ENCODE results near the gene PLOD3.

DNA sequence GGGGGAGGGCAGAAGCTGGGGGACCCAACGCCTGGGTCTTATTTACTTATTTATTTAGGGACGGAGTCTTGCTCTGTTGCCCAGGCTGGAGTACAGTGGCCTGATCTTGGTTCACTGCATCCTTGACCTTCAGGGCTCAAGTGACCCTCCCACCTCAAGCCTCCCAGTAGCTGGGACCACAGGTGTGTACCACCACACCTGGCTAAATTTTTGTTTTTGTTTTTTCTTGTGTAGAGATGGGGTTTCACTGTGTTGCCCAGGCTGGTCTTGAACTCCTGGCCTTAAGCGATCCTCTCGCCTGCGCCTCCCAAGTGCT is 14.8 kb downstream of the PLOD3 start:
- TF ChIP-seq, protein P1, sequence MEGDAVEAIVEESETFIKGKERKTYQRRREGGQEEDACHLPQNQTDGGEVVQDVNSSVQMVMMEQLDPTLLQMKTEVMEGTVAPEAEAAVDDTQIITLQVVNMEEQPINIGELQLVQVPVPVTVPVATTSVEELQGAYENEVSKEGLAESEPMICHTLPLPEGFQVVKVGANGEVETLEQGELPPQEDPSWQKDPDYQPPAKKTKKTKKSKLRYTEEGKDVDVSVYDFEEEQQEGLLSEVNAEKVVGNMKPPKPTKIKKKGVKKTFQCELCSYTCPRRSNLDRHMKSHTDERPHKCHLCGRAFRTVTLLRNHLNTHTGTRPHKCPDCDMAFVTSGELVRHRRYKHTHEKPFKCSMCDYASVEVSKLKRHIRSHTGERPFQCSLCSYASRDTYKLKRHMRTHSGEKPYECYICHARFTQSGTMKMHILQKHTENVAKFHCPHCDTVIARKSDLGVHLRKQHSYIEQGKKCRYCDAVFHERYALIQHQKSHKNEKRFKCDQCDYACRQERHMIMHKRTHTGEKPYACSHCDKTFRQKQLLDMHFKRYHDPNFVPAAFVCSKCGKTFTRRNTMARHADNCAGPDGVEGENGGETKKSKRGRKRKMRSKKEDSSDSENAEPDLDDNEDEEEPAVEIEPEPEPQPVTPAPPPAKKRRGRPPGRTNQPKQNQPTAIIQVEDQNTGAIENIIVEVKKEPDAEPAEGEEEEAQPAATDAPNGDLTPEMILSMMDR (IDR thresholded peaks at IDR 0.05; ENCODE audit: control extremely low read depth in 1 of 3, insufficient read depth in 1 of 3, low read depth in 1 of 3, low read length in 3 of 3), result no peak
- TF ChIP-seq JUND (IDR thresholded peaks at IDR 0.05; ENCODE audit: low read length) (no peak), POLR2A (IDR thresholded peaks at IDR 0.05; ENCODE audit: control extremely low read depth in 1 of 2, low read depth in 2 of 2, low read length in 2 of 2) (no peak), EZH2 (IDR thresholded peaks at IDR 0.05; ENCODE audit: low read depth, low read length, severe bottlenecking) (no peak)
